HL-60/S4 (cell line): ENCODE data around the gene SMIM27.
"Not testable (repeated sequence)": the region's sequence is repeated elsewhere in the genome, so short reads cannot be mapped to it uniquely, and the experiment has no call there.

Experiments used
- in situ Hi-C: fragments of 300-500 bp; cut with MboI; formaldehyde crosslinking; loops from 2 replicates; pipeline ENCODE4 v1.14.3; 2022; ENCODE audit warnings: low sequenced_read_pairs

SMIM27 gene

DNA sequence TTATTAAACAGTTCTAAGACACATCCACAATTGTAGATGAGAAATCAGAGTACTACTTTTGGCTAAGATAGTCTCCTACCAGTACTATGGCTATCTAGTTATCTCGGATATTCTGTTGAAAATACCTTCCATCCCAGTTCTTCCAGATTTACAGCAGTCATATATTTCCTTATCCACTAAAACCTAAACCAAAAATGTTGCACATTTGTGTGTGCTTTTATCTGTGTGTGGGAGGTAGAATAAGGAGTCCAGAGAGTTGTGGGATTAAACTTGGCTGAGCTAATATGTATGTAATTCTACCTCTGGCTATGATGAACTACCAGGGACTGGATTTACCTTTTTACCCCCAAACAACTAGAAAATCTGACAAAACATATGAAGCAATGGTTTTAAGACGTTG is 38.3 kb downstream of the SMIM27 start:
- in situ Hi-C loops = no loop called here

DNA sequence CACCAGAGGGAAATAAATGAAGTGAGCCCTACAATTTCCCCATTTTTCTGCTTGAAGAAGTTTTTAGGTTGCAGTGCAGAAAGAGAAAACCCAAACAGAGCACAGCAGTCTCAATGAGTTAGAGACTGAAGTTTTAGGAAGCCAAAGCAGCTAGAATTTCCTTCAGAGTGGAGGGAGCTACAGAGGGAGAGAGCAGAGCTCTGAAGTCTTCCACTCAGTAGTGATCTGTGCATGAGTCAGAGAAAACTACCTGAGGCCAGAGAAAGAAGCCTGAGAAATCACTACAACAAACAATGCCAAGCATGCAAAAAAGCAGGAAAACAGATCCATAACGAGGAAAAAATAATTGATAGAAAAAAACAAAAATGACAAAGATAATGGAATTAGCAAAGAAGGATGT is 38.8 kb downstream of the SMIM27 start:
- in situ Hi-C loops = no loop called here

DNA sequence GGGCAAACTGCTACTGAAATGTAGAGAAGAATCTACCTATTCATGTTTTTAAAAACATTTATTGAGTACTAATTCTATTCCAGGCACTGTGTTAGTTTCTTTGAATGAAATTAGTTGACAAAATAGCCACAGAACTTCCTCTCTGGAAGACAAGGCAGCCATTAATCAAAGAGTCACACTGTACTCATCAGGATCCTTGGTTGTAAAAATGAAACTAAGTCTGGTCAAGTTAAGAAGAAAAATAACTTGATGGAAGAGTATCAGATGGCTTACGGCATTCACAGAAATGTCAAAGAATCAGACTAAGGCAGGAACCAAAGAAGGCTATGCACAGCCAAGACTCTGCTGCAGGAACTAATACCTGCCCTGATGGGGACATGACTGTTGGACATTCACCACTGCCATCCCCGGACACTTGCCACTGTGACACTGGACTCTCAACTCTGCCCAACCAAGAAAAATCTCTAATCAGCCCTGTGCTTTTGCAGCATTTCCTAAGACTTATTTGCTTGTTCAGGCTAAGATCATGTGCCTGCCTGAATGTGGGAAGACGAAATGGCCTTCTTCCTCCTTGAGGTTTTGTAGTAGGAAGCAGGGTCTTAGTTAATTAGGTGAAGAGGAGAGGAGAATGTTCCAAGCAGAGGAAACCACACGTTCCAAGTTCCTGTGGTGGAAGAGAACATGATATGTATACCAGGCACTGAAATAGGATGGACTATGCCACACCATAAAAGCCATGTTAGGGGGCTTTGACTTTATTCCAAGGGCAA is 44.2 kb downstream of the SMIM27 start:
- in situ Hi-C loops = no loop called here

DNA sequence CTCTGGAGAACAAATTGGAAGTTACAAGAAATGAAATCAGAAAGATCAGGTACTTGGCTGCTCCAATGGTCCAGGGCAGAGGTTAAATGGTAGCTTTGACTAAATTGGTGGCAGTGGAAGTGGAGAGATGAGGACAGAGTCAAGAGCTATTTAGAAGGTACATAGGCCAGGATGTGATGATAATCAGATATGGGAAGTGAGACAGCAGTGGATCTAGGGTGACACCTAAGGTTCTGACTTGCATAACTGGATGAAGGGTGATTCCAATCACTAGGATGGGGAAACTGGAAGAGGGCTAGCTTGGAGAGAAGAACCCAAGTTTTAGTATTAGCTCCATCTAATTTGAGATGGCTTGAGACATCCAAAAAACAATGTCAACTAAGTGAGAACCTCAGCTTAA is 44.8 kb downstream of the SMIM27 start:
- in situ Hi-C loops = no loop called here

DNA sequence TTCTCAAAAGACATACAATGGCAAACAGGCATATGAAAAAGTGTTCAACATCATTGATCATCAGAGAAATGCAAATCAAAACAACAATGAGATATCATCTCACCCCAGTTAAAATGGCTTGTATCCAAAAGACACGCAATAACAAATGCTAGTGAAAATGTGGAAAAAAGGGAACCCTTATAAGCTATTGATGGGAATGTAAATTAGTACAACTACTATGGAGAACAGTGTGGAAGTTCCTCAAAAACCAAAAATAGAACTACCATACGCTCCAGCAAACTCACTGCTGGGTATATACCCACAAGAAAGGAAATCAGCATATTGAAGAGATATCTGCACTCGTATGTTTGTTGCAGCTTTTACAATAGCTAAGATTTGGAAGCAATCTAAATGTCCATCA is 46.9 kb downstream of the SMIM27 start:
- in situ Hi-C loops = not testable (repeated sequence)
